Erythroblast (primary cell): Measurements from ENCODE around the gene GSTO2.

Experiments used
- GATA1 ChIP-seq: IDR thresholded peaks from 2 replicates; pipeline ENCODE4 v1.6.1; 2011; ENCODE audit warnings: low read depth, mild to moderate bottlenecking, control low read depth, low read length, moderate library complexity
- POLR2A ChIP-seq: IDR thresholded peaks from 2 replicates; pipeline ENCODE4 v1.6.1; 2011; ENCODE audit warnings: mild to moderate bottlenecking, low read length

DNA sequence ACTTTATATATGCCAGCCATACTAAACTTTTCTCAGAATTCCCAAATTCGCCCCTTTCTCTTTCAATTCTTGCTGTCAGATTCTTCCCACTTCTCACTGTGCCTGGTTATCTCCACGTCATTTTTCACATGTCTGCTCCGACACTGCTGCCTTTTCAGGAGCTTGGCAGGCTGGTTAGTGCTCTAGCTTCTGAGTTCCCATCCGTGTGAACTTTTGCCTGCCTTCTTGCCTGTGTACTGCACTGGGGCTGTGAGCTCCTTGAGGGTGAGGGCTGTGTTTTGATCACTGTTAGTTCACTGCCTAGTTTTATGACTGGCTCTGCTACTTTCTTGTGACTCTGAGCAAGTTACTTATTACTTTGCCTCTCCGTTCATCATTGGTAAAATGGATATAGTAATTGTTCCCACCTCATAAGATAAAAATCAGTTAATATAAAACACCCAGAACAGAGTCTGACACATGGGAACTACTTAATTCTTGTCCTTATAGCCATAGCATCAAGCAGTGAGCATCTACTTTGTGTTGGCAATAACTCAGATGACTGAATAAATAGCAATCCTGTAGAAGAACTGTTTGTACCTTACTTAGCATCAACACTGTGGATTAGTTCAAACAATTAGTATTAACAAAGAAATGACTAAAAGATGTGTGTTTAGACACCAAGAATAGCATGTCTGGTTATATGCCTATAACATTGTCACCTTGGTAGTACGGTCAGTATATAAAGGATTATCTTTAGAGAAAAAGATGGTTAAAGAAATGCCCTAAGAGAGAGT lies 8.8 kb upstream of the GSTO2 start:
- TF ChIP-seq POLR2A (peak; percentile 33), GATA1 (no peak)
